Medulla oblongata (tissue), 1 donor: ENCODE data around the gene NDUFS7.
A peak's percentile ranks its signal among the peaks of the same experiment; 100 is the strongest.

Experiments
- DNase-seq: peaks from one replicate; pipeline ENCODE4 v3.0.0-alpha.2; 2015; ENCODE audit errors: extremely low spot score

The NDUFS7 gene

DNA sequence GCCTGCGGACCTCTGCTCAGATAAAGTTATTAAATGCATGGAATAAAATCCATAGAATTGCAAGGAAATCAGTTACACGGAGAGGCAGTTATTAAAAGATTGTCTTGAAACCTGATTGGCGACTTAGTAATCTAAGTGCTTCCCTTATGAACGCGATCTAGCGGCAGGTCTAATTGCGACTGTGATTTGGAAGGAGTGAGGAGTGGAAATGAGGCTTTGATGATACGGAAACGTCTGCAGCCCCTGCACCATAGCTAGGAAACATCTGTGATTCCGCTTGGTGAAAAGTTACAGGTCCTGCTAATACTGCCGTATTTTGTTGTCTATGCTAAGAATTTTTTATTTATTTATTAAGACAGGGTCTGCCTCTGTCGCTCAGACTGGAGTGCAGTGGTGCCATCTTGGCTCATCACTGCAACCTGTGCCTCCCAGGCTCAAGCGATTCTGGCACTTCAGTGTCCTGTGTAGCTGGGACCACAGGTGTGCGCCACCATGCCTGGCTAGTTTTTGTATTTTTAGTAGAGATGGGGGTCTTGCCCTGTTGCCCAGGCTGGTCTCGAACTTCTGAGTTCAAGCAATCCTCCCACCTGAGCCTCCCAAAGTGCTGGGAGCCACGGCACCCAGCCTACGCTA is 887 bp downstream of the NDUFS7 start:
- no peak for DNase-seq

DNA sequence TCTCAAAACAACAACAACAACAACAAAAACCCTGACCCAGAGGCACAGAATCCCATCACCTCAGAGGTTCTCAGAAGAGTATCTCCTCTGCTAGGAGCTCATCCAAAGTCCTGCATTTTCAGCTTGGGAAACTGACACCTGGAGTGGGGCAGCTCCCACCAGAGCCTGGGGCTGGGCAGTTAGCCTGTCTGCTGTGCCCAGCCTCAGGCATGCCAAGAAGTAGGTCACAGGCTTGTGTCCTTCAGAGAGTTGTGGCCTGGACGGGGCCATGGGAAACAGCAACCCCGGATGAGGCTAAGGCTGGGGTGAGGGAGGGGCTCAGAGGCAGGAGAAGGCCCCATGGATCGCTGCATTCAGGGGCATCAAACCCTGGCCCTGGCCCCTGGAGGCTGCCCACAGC is 2.1 kb downstream of the NDUFS7 start:
- no peak for DNase-seq

DNA sequence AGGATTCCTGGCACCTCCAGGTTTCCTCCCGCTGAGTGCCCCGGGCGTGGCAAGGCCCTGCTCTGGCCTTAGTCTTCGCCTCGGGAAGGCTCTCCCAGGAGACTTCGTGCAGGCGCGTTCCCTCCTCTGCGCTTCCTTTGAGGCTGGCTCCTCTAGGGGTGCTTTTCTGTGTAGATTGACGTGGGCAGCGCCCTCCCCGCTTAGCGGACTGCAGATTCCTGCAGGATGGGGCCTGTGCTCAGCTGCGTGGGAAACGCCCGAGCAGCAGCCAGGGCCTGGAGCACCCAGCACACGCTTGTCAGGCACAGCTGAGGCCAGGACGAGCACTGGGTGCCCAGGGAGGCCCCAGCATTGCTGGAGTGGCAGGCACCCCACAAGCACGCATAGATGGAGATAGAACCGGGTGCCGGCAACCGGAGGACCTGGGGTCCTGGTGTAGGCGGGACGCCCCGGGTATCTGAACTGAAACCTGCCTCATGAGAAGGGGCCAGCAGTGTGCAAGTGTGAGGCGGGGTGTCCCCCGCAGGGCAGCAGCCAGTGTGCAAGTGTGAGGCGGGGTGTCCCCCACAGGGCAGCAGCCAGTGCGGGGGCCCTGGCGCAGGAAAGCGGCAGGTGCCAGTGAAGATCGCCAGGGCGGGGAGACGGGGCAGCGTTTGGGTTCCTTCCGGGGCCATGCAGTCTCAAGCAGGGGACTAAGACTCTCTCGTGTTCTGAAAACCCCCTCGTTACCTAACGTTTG is 3.4 kb downstream of the NDUFS7 start:
- no peak for DNase-seq

DNA sequence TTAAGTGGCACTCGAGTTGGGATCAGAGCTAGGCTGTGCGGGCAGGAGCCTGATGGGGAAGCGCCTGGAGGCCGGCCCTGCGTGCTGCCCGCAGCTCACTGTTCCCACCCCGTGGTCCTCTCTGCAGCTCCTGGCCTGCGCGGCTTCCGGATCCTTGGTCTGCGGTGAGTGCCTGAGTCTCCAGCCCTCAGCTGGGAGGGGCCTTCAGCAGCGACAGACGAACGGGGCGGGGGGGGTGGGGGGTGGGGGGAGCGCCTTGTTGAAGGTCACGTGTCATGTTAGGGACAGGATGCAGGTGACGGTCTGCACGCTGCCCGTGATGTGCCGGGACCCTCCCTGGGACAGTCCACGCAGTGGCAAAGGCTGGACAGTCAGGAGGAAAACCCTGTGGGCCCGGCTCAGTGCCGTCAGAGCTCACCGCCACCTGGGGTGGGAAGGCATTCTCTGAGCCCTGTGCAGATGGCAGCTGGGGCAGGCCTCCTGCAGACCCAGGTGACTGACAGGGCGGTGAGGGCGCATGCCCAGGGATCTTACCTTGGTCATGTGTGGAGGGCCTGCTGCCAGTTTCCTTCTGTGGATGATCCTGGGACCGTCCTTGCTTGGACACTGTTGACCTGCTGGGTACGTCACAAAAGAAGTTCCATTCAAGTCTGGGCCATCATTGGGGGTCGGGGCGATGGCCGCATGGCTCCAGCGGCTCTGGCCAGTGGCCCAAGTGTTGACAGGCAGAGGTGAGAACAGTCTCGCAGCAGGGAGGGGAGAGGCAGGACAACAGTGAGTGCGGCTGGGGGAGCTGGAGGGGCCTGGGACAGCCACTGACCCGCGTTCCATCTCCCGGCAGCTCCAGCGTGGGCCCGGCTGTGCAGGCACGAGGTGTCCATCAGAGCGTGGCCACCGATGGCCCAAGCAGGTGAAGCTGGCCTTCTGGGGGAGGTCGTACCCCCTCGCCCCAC is 4.3 kb downstream of the NDUFS7 start:
- DNase-seq = no peak

DNA sequence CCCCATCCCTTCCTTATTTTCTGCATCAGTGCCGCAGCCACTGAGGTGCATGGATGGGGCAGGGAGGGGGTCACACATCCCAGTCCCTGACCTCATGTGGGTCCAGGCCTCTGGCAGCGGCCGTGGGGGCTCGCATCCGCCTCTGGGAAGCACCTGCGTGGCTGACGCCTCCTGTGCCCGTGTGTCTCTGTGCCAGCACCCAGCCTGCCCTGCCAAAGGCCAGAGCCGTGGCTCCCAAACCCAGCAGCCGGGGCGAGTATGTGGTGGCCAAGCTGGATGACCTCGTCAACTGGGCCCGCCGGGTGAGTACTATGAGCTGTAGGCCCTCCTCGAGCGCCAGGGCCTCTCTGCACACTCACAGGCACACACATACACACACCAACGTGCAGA is 4.9 kb downstream of the NDUFS7 start:
- DNase-seq = no peak

DNA sequence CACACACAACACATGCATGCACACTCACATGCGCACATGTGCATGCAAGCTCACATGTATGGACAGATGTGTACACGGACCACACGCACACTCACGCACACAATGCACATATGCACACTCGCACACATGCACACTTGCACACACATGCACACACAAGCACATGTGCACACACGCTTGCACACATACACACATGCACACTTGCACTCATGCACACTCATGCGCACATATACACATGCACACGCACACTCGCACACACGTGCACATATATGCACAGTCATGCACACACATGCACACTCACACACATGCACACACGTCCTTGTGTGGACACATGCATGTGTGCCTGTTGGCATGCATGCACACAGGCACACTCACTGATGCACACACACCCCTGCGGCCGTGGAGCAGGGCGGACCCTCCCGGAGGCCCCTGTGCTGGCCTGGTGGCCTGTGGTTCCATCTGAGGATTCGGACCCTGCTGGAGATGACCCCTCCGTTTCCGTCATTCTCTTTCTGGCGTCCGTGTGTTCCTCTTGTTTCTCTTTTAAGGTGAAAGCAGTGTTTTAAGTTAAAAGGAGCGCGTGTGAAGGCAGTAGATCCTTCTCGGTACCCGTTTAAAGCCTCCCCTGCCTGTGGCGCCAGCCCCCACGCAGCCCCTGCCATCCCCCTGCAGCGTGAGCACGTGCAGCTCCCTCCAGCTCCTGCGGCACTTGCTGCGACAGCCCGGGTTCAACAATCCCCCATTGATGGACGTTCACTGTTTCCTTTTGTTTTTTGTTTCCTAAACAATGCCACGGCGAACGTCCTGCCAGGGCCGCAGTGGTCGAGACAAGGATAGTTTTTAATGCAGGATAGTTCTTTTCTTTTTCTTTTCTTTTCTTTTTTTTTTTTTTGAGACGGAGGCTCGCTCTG is 5.6 kb downstream of the NDUFS7 start:
- DNase-seq = peak; percentile 87

DNA sequence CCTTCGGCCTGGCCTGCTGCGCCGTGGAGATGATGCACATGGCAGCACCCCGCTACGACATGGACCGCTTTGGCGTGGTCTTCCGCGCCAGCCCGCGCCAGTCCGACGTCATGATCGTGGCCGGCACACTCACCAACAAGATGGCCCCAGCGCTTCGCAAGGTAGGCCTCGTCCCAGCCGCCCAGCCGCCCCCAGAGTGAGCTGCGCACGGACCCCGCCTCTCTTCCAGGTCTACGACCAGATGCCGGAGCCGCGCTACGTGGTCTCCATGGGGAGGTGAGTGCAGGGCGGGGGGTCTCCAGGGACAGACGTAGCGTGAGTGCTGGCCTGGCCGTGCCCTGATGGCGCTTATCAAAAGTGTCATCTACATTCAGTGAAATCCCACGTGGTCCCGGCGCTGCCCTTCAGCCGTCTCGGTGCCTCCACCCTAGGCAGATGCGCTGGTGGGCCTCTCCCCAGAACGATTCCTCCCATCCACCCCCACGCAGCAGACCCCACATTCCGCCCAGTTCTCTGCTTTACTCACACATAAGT is 7.2 kb downstream of the NDUFS7 start:
- no peak for DNase-seq

DNA sequence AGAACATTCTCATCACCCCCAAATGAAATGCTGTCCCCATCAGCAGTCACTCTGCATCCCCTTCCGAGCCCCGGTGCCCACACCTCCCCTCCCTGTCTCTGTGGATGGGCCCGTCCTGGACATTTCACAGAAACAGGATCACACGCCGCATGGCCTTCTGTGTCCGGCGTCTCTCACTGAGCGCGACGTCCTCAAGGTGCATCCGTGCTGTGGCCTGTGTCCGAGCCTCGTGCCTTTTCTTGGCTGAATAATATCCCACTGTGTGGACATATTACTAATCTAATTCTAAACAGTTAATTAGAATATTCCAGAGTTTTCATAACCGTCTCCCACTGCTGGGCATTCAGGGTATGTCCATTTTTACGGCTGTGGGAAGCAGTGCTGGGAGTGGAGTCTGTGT is 8.7 kb downstream of the NDUFS7 start:
- DNase-seq = no peak

DNA sequence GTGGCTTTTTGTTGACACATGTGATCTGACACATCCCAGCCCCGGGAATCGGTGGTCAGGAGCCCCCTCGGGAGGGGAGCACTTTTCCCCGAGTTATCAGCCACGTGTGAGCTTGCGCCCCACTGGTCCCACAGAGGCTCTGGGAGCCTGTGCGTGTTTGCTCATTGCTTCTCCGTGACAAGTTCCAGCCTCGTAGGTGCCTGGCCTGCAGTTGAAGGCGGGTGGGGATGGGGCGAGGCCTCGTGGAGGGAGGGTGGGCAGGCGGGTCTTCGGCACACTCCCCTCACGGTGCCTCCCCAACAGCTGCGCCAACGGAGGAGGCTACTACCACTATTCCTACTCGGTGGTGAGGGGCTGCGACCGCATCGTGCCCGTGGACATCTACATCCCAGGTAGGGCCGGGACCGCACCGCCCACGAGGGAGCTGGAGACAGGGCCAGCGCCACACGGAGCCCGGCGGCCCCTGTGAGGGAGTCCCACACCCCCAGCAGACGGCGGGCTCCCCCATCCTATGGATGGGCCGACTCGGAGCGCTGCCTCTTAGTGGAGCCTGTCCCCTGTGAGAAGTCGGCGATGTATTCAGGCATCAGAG is 9.3 kb downstream of the NDUFS7 start:
- DNase-seq = no peak

DNA sequence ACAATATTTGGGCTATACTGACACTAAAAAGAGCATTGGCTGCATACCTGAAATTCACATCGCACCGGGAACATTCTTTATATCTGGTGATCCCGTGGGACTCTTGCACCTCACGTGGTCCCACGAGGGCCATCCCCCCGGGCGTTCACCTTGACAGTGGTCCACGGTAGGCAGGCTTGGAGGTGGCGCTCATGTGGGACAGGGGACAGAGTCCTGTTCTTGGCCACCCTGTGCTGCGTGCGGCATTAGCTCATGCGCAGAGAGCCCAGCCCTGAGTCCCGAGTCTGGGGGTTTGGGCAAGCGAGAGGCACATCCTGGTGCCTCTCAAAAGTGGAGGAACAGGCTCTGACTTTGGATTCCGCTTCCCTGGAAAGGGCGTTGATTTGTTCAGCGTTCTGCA is 10.1 kb downstream of the NDUFS7 start:
- no peak for DNase-seq

DNA sequence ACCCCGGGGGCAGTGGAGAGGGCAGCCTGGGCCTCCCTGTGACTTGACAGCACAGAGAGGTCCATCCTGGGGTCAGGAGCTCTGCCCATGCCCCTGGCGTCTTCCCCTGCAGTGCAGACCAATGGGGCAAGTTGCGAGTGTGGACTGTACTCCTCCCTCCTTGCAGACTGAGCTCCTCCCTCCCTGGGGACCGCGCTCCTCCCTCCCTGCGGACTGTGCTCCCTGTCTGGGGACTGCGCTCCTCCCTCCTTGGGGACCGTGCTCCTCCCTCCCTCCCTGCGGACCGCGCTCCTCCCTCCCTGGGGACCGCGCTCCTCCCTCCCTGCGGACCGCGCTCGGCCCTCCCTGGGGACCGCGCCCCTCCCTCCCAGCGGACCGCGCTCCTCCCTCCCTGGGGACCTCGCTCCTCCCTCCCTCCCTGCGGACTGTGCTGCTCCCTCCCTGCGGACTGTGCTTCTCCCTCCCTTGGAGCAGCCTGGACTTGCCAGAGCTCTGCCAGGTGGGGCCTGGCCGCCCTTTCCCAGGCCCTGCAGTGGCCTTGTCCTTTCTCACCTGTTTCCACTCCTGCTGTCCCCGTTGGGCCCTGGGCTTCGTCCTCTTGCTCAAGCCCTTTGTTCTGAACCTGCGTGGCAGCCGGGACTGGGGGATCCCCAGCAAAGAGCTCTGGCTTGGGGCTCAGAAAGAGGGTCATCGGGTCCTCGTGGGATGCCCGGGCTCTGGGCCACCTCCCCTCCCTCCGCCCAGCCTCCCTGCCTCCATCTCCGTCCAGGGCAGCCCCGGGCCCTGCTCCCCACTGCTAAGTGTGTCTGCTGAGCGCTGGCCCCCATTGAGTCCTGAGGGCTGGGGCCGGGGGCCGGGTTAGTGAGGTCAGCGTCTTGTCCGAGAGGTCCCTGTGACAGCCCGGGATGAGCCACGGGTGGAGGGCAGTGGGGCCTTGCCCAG is 10.8 kb downstream of the NDUFS7 start:
- no peak for DNase-seq

DNA sequence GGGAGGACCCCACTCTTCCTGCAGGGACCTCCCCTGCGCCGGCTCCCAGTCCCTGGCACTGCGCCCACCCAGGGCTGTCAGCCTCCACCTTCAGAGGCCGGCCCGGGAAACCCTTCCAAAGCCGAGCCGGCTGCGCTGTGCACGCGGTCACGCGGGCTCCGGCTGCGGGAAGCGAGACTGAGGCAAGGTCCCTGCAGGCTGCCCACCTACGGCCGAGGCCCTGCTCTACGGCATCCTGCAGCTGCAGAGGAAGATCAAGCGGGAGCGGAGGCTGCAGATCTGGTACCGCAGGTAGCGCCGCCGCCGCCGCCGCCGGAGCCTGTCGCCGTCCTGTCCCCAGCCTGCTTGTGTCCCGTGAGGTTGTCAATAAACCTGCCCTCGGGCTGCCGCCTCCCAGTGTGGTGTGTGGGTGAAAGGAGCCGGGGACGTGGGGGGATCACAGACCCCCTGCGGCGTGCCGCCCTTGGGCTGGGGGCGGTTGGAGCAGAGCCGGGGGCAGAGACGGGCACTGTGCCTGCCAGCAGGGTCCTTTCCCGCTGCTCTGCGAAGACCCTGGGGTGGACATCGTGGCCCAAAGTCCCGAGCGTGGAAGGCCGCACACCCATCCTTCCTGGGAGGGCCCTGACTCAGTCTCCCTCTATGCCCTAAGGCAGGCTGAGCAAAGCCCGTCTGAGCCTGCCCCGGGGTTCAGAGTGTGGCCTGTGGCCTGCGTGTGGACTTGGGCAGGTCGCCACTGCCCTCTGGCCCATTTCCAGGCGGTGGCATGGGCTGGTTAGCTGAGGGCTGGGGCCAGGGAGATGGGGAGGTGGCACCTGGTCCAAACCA is 11.7 kb downstream of the NDUFS7 start:
- no peak for DNase-seq

DNA sequence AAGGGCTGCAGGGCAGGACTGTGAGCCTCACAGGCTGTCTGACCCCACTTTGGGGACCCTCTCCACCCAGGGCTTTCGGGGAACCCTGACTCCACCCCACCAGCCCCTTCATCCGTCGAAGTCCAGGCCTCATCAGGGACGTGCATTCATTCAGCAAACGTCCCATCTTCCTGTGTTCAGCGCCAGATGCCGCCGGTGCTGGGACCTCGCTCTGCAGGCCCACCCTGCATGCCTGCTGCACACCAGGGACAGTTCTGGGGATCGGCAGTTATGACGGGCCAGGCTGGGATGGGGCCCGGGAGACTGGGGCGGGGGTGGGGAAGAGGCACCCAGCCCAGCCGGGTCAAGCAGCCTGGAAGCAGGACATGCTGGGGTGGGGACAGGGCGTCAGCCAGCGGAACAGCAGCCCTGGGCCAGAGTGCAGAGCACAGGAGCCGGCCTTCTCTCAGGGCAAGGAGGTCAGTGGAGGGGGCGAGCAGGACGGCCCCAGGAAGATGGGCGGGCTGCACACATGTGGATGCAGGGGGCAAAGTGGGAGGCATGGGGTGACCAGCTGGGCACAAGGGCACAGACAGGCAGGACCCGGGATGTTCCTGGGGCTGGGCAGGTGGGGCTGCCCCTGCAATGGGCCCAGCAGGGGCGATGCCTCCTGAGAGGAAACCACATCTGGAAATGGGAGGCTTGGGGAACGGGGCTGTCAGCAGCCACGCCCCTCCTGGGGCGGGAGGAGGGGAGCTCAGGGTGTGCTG is 12.5 kb downstream of the NDUFS7 start:
- no peak for DNase-seq

DNA sequence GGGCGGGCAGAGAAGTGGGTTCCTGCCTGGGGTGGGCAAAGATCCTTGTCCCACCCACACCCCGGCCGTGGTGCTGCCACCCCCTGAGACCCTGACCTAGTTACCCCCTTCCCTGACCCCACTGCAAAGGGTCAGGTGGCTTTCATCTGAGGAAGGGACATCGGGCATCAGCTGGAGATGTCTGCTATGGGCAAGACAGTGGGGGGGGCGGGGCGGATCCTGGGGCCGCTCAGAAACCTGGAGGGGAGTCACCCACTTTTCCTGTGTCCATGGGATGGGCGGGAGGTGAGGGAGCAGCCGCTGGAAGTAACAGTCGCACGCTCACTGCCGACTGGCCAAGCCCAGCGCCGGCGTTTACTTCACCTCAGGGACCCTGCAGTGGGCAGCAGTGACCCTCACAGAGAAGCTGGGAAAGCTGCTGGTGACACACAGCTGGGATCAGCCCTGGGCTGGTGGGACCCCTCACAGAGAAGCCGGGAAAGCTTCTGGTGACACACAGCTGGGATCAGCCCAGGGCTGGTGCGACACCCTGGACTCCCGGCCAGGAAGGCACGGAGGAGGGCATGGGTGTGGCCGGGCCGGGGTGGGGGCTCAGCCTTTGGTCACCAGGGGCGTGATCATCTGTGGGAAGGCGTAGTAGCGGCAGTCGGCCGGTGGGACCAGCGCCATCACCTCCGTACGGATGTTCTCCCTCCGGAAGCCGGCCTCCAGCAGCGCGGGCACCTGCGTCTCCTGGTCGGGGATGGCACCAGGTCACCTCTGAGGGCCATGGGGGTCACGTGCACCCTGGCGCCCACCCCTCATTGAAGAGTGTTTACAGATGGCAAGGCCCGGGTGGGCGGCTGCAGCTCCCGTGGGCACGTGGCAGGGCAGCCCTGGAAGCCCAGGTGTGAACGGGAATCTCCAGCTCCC is 13.3 kb downstream of the NDUFS7 start:
- no peak for DNase-seq

DNA sequence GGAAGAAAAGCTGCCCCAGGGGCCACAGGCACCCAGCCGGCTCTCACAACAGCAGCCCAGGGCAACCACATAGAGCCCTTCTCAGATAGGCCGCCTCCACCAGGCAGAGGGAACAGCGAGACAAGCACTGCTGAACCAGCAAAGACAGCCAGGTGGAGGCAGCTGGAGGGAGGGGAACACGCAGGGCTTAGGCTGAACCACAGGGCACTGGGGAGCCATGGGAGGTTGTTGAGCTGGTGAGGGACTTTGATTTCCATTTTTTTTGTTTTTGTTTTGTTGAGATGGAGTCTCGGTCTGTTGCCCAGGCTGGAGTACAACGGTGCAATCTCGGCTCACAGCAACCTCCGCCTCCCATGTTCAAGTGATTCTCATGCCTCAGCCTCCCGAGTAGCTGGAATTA is 14.1 kb downstream of the NDUFS7 start:
- DNase-seq = no peak

DNA sequence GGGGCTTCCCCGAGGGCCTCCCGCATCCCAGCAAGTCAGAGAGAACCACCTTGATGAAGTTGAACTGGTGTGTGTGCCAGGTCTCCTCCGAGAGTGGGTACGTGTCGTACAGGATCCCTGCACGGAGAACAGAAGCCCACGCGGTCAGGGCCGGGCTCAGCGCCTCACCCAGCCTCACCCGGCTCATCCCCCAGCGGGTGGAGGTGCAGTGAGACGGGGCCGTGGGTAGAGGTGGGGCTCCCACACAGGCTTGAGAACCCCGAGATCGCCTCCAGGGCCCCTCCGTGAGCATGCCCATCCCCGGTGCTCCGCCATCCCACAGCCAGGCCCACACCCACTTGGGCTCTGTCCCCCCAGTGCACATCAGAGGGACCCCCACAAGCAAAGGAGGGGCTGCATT is 15.4 kb downstream of the NDUFS7 start:
- DNase-seq = no peak

DNA sequence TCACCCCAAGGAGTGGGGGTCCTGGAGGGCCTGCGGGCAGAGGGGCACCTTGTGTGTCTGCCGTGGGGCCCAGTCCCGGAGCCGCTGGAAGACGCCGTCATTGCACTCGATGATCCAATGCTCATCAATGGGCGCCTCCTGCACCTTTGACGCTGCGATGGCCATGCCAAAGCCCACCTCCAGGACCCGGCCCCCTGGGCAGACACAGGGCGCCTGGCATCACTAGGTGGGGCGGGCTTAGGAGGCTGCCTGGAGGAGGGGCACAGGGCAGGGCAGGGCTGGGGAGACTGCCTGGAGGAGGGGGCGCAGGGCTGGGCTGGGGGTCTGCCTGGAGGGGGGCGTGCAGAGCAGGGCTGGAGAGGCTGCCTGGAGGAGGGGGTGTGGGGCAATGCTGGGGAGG is 16.0 kb downstream of the NDUFS7 start:
- DNase-seq = no peak
